Caco-2 (cell line): ENCODE results near the gene TMEM95. TPM values are rescaled to one million over a fixed set of nuclear protein-coding genes. Genes with fewer than 3 reads are reported as not detected.

Source experiments
- BruUV-seq: library from RNA; stranded (reverse); fragments of 400-500 nt; replicated peaks from 2 replicates; lab custom pipeline; 2021; lab: Mats Ljungman, UMichigan
- CTCF ChIA-PET: fragments of 300-600 bp; sonication (Branson Sonifier 250); formaldehyde crosslinking; loops from one replicate; lab custom pipeline; 2022; ENCODE audit warnings: antibody characterized with exemption; lab: Charles Lee
- POLR2A ChIA-PET: fragments of 300-600 bp; sonication (Branson Sonifier 250); formaldehyde crosslinking; loops from one replicate; lab custom pipeline; 2022; ENCODE audit warnings: antibody characterized with exemption; lab: Charles Lee
- DNase-seq, 2 experiments: peaks; one replicate each; pipeline versions ENCODE4 v3.0.0 to v3.0.0-alpha.2; 2020 to 2022
- H3K27me3 ChIP-seq: replicated peaks from 2 replicates; pipeline ENCODE4 v1.6.0; 2011; ENCODE audit warnings: low read length; ENCODE audit not compliant: control insufficient read depth, insufficient read depth
- H3K36me3 ChIP-seq: 2 replicates; pipeline ENCODE4 v1.5.1; 2011; ENCODE audit warnings: low read length; ENCODE audit not compliant: control insufficient read depth, insufficient read depth
- H3K4me1 ChIP-seq: fragments of 250-450 bp; sonication (Bioruptor Pico); 2 replicates; pipeline ENCODE4 v1.5.1; 2020; ENCODE audit warnings: mild to moderate bottlenecking
- H3K4me3 ChIP-seq: 2 replicates; pipeline ENCODE4 v1.5.1; 2011; ENCODE audit warnings: low read depth, mild to moderate bottlenecking, control low read depth, low read length
- H3K9me3 ChIP-seq: fragments of 250-450 bp; sonication (Bioruptor Pico); 2 replicates; pipeline ENCODE4 v1.5.1; 2020; ENCODE audit warnings: mild to moderate bottlenecking, moderate library complexity
- H3K27ac Mint-ChIP-seq: one replicate; pipeline ENCODE4 v1.8.0; 2022; ENCODE audit warnings: mixed read lengths; ENCODE audit not compliant: unreplicated experiment
- H3K27me3 Mint-ChIP-seq: one replicate; pipeline ENCODE4 v1.8.0; 2022; ENCODE audit warnings: mixed read lengths; ENCODE audit not compliant: insufficient read depth, unreplicated experiment
- H3K36me3 Mint-ChIP-seq: one replicate; pipeline ENCODE4 v1.8.0; 2022; ENCODE audit warnings: mild to moderate bottlenecking, mixed read lengths; ENCODE audit not compliant: insufficient read depth, unreplicated experiment
- H3K4me1 Mint-ChIP-seq: one replicate; pipeline ENCODE4 v1.8.0; 2022; ENCODE audit warnings: low read depth, mixed read lengths; ENCODE audit not compliant: unreplicated experiment
- H3K4me3 Mint-ChIP-seq: one replicate; pipeline ENCODE4 v1.8.0; 2022; ENCODE audit warnings: mild to moderate bottlenecking, moderate library complexity, mixed read lengths; ENCODE audit not compliant: unreplicated experiment
- H3K9me3 Mint-ChIP-seq: one replicate; pipeline ENCODE4 v1.8.0; 2022; ENCODE audit warnings: mixed read lengths; ENCODE audit not compliant: unreplicated experiment
- CTCF ChIP-seq, 2 experiments: fragments of 200-600 bp in 1 of 2; IDR thresholded peaks; 1 replicate in 1 of 2; 2 replicates in 1 of 2; pipeline versions ENCODE4 v1.5.1 to v1.8.0; 2011 to 2022; ENCODE audit warnings: antibody characterized with exemption in 1 of 2, control low read depth in 1 of 2, inconsistent platforms in 1 of 2, low read depth in 1 of 2, low read length in 1 of 2, mild to moderate bottlenecking in 1 of 2, moderate library complexity in 1 of 2; ENCODE audit not compliant: insufficient read depth in 1 of 2, severe bottlenecking in 1 of 2, unreplicated experiment in 1 of 2
- intact Hi-C: fragments of 100-400 bp; cut with micrococcal nuclease; formaldehyde crosslinking; loops from one replicate; pipeline ENCODE4 v1.10.0; 2022; ENCODE audit not compliant: unreplicated experiment
- total RNA-seq: library from RNA; stranded (reverse); gene quantifications from 2 replicates; pipeline ENCODE4 v1.2.3, GENCODE V29; 2022

The TMEM95 gene
- total RNA-seq, 1 experiment from 2014 or later: not detected

GRCh38 chr17:7307686-7308624 is 47.0 kb upstream of the TMEM95 start:
- TF ChIP-seq CTCF (IDR thresholded peaks at IDR 0.05; ENCODE audit: insufficient read depth in 1 of 2, low read depth in 1 of 2, low read length in 1 of 2, severe bottlenecking in 1 of 2, unreplicated experiment in 1 of 2): no peak
- H3K4me1 Mint-ChIP-seq: peaks cover 10% of the 10 kb centered on the region
- no peaks in the 10 kb centered on the region for H3K9me3 Mint-ChIP-seq
- ChIA-PET POLR2A (no interaction called here), CTCF (no interaction called here)
- intact Hi-C loops: loop anchor here (5.0 kb wide), 1 partner anchor 174 kb away; the partner anchor contains the start of genes POLR2A and SLC35G6
- H3K4me1 ChIP-seq: no peaks in the 10 kb centered on the region; the same call in 1 of the 2 replicates
- peaks cover 62% of the 10 kb centered on the region for H3K36me3 Mint-ChIP-seq
- H3K4me3 ChIP-seq: peak overlapping the region; percentile 71
- peak overlapping the region; percentile 93 for H3K27ac Mint-ChIP-seq
- no peaks in the 10 kb centered on the region for H3K27me3 Mint-ChIP-seq
- peak in 1 of 2 experiments; percentile 34 for DNase-seq
- no peaks in the 10 kb centered on the region for H3K27me3 ChIP-seq
- peaks cover 5% of the 10 kb centered on the region for H3K36me3 ChIP-seq
- H3K9me3 ChIP-seq: no peaks in the 10 kb centered on the region
- TSS peak; percentile 74 for BruUV-seq
- peak overlapping the region; percentile 93 for H3K4me3 Mint-ChIP-seq

DNA sequence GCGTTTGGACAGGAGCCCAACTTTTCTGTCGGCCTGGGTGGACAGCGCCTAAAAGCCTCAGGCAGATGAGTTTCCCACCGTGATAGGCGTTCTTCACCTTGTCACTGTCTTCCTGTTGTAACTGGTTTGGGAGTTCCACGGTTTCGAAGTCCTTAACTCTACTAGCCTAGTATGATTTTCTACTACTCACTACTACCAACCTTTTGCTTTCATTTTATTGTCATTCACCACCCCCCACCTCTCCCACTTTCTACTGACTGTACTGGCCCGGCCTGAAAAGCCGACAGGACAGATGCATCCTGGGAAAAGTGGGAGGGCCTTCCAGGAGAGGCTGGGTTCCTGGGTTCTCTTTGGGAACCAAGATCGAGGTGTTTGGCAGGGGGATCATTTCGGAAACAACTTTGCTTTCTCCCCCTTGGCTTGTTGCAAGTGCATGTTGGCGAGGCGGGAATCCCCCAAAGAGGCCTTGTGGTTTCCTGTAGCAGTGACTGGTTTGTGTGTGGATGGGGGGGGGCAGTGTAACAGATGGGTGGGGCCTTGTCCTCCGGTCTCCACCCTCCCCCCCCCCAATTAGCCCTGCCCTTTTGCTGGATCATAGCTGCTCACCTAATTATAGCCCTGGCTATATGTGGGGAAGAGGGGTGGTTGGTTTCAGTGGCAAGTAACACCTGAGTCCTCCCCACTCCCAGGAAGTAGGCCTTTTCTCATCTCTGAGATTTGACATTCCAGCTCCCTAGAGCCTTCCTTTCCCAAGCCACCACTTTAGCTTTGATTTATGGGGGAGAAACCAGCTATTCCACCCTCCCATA is 46.1 kb upstream of the TMEM95 start:
- intact Hi-C loops: loop anchor here (5.0 kb wide), 1 partner anchor 173 kb away; the partner anchor contains the start of genes POLR2A and SLC35G6
- no peak for TF ChIP-seq CTCF (IDR thresholded peaks at IDR 0.05; ENCODE audit: insufficient read depth in 1 of 2, low read depth in 1 of 2, low read length in 1 of 2, severe bottlenecking in 1 of 2, unreplicated experiment in 1 of 2)
- H3K4me3 Mint-ChIP-seq: peak overlapping the region; percentile 93
- no TSS peak for BruUV-seq
- H3K27me3 ChIP-seq: no peaks in the 10 kb centered on the region
- H3K36me3 Mint-ChIP-seq: peaks cover 68% of the 10 kb centered on the region
- ChIA-PET POLR2A (interaction anchor here (0.6 kb wide), 2 partner anchors 40 to 74 kb away, joined by 5 read pairs; no protein-coding TSS in a partner anchor), CTCF (no interaction called here)
- peaks cover 10% of the 10 kb centered on the region for H3K4me1 Mint-ChIP-seq
- H3K4me1 ChIP-seq: peaks cover 2% of the 10 kb centered on the region; the same call in 1 of the 2 replicates
- H3K36me3 ChIP-seq: peaks cover 5% of the 10 kb centered on the region
- peak; percentile 72 for DNase-seq
- H3K9me3 Mint-ChIP-seq: no peaks in the 10 kb centered on the region
- H3K27ac Mint-ChIP-seq: peak overlapping the region; percentile 93
- H3K4me3 ChIP-seq: peak overlapping the region; percentile 71
- H3K9me3 ChIP-seq: no peaks in the 10 kb centered on the region
- H3K27me3 Mint-ChIP-seq: no peaks in the 10 kb centered on the region
